SW480 (cell line): Measurements from ENCODE around the gene TNFRSF14.

Experiments used
- DNase-seq: peaks from one replicate; pipeline ENCODE4 v3.0.0-alpha.2; 2016; ENCODE audit warnings: low spot score

TNFRSF14 gene

GRCh38 chr1:2588661-2589430 is 32.7 kb downstream of the TNFRSF14 start:
- no peak for DNase-seq

DNA sequence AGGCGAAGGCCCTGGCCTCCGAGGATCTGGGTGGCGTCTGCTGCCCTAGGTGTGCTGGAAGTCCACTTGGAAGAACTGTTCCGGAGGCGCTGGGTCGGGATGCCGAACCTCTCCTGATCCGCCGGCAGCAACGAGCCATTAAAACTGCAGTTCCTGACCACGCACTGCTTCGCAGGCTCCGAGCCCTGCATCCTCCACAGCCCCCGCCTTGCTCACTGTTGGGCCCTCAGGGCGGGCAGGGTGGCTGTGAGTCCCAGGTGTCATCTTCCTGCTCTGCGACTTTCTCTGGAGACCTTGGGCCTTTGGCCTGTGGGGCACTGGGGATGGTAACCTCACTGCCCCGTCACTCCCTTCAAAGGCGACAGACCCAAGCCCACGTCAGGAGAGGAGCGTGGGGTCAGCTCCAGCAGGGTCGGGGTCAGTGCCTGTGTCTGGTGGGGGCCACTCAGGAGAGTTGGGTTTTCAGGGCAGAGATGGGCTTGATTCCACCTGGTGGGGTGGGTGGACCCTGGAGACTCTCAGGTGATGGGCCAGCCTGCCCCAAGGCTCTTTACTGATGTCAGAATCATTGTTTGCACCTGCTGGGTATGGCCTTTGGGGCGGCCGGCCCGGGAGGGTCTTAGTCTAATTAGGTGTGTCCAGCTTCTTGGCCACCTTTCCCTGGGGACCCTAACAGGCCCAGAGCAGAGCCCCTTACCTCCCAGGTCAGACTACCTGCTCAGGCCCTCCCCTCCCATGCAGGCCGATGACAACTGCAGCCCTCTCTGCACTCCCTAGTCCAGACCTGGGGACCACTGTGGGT is 33.5 kb downstream of the TNFRSF14 start:
- no peak for DNase-seq

GRCh38 chr1:2590233-2591141 is 34.3 kb downstream of the TNFRSF14 start:
- DNase-seq: no peak

DNA sequence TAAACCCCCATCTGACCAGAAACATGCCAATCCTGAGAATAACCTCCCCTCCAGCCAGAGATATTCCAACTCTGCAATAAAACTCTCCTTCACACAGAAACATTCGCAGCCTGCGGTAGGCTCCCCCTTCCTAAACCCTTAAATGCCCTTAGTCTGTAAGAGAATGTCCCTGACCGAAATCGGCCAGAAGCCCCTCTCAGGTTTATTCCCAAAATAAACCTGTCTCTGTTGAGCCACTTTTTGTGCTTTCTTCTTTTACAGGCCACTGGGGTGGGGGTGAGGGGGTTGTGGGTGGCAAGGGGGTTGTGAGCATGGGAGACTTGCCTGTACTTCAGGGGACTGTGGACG is 35.0 kb downstream of the TNFRSF14 start:
- no peak for DNase-seq

DNA sequence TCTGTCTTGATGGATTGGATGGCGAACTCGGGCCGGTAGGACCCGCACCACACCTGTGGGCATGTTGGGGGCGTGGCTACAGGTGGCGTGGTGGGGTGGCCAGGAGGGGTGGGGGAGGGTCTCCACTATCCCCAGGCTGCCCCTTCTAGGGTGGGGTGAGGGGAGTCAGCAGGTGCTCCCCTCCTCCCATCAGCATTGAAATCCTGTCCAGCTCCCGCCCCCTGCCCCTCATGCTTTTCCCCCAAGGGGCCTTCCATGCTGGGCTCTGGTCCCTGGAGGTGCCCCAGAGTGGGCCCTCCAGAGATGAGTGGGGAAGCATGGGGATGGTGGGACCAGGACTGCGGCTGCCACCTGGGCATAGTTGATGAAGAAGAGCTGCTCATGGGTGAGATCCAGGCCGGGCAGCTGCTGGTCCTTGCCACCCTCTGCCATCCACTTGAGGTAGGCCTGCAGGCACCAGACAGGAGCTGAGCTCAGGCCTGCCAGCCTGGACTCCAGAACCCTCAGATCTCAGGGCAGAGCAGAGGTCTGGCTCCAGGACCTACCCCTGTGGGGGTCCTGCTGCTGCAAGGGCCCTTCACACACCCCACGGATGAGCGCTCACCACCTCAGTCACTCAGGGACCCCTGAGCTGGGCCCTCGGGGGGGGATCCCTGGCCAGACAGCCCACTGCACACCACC is 35.5 kb downstream of the TNFRSF14 start:
- DNase-seq: no peak

DNA sequence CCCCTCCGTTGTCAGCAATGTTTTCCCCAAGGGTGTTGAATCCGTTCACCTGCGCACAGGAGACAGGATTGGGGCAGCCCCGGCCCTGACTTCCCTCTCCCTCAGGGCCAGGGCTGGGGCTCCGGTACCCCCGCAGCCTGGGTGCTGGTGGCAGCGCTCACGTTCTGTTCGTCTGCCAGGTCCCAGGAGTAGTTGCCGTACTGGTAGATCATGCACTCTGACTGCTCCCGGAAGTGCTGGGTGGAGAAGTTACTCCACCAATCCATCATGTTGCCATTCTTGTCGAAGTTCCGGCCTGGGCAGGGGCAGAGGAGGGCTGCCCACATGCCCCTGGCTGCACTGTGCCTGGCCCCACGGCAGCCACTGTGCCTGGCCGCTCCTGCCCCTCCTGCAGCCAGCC is 36.5 kb downstream of the TNFRSF14 start:
- DNase-seq: no peak

GRCh38 chr1:2593251-2593878 is 37.2 kb downstream of the TNFRSF14 start:
- DNase-seq: no peak

DNA sequence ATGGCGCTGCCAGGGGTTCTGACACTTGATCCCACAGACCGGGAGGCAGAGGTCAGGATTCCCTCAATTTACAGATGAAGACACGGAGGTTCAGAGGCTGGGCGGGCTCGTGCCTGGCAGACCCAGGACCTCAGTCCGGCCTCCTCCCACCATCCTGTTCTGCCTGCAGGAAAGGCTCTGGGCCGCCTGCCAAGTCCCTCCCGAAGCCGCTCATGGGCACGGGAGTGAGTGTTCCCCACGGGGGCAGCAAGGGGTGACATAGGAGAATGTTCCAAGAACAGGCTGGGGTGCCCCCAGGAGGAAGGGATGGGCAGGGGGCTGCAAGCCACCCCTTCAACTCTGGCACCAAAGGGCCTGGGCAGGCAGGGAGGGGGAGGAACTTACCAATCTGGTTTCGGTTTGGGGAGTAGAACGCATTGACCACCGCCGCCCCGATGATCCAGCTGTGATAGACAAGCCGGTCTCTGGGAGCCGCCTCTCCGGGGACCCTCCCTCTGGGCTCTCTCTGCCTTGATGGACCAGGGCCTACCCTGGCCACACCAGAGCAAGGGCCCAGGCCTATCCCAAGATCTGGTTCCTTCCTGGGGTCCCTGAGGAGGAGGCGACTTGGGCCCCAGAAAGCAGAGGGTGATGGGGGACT is 38.0 kb downstream of the TNFRSF14 start:
- no peak for DNase-seq

DNA sequence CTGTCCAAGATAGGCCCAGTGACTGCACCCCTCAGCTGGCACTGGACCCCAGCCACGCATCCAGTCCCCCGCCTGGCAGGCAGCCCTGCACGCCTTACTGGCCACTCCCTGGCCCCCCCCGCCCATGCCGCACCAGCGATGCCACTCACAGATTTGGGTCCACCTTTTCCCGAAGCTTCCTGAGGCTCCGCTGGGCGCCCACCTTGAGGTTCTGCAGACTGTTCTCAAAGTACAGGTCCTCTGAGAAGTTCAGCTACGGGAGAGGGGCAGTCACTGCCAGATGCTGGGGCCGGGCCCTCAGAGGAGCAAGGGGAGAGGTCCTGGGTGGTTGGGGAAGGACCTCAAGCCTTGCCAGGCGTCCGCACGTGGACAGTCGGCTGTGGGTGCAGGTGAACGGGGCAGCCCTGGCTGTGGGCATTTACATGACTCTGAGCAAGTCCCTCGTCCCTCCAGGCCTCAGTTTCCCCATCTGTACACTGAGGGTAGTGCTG is 38.5 kb downstream of the TNFRSF14 start:
- no peak for DNase-seq

DNA sequence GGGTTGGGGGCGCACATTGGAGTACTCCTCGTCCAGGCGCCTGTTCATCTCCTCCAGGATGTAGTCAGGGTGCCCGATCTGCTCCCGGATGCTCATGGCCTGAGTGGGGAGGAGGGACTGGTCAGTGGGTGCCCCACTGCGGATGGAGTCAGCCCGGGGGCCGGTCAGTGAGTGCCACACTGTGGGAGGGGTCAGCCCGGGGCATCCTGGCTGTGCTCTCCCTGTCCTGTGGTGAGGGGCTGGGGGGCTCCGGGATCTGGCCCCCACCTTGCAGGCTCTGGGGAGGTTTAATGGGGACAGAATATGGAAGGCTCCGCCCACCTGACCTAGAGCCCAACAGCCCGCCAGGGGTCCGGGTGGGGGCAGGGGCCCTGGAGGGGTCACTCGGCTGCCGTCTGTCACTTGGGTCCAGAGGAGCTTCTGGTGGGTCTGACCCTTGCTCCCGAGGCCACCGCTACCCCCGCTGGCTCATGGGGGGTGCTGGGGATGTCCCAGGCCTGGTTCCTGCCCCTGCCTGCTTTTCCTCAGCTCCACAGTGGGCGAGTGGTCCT is 39.2 kb downstream of the TNFRSF14 start:
- no peak for DNase-seq

DNA sequence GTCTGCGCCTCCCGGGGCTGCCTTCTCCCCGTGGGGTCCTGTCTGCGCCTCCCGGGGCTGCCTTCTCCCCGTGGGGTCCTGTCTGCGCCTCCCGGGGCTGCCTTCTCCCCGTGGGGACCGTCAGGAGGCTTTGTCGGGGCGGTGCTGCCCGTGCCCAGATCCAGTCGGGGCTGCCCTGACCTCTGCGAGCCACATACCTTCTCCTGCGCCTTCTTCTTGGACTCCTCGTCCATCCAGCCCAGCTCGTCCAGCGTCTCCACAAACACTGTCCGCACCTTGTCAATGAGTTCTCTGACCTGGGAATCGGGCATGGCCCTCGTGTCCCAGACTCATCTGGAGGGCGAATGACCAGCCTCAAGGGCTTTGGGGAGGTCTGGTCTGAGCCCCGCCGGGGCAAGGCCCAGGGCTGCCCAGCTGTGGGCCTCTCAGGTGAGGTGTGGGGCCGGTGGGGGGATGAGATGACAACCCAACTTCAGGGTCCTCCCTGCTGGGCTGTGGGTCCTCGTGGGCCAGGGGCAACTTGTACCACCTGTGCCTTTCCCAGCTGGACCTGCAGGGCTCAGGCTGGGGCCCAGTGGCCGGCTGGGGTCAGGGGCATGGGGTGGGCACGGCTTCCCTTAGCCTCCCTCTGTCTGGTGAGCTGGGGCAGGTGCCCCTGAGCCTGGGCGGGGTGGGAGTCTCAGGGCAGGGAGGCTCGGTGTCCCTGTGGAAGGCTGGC is 39.8 kb downstream of the TNFRSF14 start:
- DNase-seq: no peak

DNA sequence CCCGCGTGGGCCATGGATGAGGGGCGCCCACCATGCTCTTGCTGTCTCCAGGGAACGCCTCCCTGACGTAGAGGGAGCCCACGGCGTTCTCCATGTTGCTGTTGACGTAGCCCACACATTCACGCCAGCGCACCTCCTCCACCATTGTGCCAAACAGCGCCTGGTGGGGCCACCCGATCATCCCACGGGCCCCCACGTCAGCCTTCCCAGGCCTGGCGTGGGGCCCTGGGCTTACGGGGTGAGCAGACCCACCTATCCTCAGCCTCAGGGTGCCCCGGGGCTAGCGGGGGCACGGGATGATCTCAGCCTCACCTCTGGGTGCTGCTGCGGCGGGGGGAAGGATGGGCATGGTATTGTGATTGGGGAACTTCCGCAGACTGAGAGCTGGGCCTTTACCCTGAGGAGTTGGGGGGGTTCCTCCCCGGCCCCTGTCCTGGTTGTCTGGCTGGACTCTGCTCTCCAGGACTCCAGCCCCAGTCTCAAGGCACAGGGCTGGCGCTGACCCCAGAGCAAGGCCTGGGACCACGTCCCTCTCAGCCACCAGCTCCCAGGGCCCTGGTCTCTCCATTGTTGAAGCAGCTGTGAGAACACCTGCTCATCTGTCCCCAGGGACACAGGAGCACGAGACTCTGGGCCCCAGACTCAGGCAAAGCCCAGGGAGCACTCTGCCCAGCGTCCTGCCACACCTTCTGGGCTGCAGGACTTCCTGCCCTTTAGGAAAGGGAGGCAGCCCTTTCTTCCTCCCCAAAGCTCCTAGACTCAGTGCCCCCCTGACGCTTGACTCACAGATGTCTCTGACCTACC is 40.6 kb downstream of the TNFRSF14 start:
- no peak for DNase-seq

DNA sequence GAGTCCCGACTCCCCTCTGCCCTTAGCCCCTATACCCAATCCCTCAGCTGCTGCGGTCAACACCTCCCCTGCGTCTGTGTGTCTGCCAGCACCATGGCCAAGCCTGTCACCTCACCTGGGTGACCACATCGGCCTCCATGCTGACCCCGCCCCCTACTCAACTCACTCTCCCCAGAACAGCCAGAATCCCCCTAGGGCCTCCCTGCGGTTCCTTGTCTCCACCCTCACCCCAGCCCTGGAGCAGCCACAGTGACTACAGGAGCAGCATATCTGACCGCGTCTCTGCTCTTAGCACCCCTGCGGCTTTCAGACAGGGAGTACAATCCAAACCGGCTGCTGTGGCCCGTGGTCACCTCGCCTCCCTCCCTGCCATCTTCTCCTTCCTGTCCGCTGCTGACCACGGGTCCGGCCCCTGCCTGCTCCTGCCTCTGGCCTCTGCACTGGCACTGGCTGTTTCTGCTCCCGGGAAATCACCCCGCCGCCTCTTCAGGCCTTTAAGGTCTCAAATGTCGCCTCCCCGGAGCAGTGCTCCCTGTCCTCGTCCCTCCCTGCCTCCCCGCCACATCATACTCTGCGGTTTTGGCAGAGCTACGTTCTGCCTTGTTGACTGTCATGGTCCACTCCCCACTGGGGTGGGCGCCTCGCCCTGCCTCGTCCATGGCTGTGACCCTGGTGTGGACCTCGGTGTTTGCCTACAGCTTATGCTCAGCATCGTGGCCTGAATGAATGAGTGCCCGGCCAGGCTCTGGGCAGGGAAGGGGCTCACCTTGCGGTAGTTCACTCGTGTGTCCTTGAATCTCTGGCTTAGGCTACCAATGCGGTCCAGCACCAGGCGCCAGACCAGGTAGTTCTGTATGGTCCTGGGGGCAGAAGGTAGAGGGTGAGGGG is 41.5 kb downstream of the TNFRSF14 start:
- DNase-seq: no peak

- no peak for DNase-seq
Measured at GRCh38 chr1:2598329-2598931, 42.3 kb downstream of the TNFRSF14 start.

- no peak for DNase-seq
Measured at GRCh38 chr1:2601721-2602303, 45.6 kb downstream of the TNFRSF14 start.

DNA sequence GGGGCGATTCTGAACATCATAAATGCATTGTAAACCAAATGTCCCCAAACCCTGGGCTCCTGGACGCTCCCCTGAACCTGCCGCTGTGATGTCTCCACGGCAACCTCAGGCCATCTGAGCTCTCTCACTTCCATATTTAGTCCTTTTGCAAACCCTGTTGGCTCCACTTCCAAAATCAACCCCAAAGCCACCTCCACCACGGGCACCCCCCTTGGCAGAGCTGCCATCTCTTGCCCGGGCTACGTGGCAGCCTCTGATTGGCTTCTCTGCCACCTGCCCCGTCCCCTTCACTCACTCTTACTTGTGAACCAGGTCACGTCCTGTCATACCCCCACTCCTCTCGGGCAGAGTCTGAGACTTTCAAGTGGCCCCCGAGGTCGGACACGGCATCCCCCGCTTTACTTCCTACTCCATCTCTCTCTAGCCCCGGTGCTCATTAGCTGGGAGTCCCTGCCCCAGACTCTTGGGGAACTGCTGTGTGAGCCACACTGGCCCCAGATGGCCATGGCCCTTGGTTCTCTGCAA is 46.2 kb downstream of the TNFRSF14 start:
- no peak for DNase-seq
